MM.1S (cell line): ENCODE data around the gene PITPNM3.

Experiments used
- CTCF ChIP-seq: fragments of 300-600 bp; sonication (generic); IDR thresholded peaks from 2 replicates; pipeline ENCODE4 v1.5.1; 2016; ENCODE audit warnings: antibody characterized with exemption, low read length, mixed read lengths
- EZH2phosphoT487 ChIP-seq: fragments of 300-600 bp; sonication (generic); IDR thresholded peaks from 2 replicates; pipeline ENCODE4 v1.6.1; 2018; ENCODE audit warnings: antibody characterized with exemption, low read length

GRCh38 chr17:6502142-6502541, 54.2 kb downstream of the PITPNM3 start:
- no peak for TF ChIP-seq CTCF
- TF ChIP-seq EZH2phosphoT487, result no peak
